Measurements from ENCODE around the gene ETV6. TPM values are rescaled to one million over a fixed set of nuclear protein-coding genes. Genes with fewer than 3 reads are reported as not detected.

Gene ETV6
- total and polyA plus RNA-seq, 12 donors: 2.7 to 33.5 (median 15.2) TPM

- no peak overlapping the region for H3K27ac ChIP-seq
- H3K9me3 ChIP-seq: no peaks in the 10 kb centered on the region
- TF ChIP-seq, protein P1, sequence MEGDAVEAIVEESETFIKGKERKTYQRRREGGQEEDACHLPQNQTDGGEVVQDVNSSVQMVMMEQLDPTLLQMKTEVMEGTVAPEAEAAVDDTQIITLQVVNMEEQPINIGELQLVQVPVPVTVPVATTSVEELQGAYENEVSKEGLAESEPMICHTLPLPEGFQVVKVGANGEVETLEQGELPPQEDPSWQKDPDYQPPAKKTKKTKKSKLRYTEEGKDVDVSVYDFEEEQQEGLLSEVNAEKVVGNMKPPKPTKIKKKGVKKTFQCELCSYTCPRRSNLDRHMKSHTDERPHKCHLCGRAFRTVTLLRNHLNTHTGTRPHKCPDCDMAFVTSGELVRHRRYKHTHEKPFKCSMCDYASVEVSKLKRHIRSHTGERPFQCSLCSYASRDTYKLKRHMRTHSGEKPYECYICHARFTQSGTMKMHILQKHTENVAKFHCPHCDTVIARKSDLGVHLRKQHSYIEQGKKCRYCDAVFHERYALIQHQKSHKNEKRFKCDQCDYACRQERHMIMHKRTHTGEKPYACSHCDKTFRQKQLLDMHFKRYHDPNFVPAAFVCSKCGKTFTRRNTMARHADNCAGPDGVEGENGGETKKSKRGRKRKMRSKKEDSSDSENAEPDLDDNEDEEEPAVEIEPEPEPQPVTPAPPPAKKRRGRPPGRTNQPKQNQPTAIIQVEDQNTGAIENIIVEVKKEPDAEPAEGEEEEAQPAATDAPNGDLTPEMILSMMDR (IDR thresholded peaks at IDR 0.05): no peak
- no peaks in the 10 kb centered on the region for H3K36me3 ChIP-seq
- DNase-seq (no peak), ATAC-seq (no peak)
- intact Hi-C loops (cut with DNase I): no loop called here
- 92 to 98% methylated on average over 3 of the region's 3 CpGs for WGBS, 2 donors
- H3K4me3 ChIP-seq: no peak overlapping the region
- peaks cover 2 to 70% (median 10%) of the 10 kb centered on the region in 9 donors for H3K4me1 ChIP-seq
- H3K27me3 ChIP-seq: no peaks in the 10 kb centered on the region
Measured at GRCh38 chr12:11744410-11744801, 94.9 kb downstream of the ETV6 start.

DNA sequence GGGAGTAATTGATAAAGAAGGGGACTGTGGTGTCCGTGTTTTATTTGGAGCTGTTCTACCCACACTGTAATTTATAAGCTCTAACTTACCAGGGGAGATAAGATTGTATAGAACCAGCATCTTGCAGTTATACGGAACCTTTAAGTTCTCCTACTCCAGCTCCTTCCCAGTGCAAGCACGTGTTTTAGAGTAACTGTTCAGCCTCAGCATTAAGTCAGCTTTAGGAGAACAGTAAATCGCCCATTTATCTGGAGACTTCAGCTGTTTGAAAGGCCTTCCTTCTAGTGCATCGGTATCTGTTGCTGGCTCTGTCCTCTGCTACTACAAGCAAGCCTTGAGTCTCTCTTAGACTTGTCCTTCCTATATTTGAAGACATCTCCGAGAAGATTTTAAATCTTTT is 95.6 kb downstream of the ETV6 start:
- Histone ChIP-seq H3K4me1 (peaks cover 2 to 77% (median 8%) of the 10 kb centered on the region in 9 donors), H3K36me3 (no peaks in the 10 kb centered on the region), H3K27me3 (no peaks in the 10 kb centered on the region), H3K9me3 (no peaks in the 10 kb centered on the region), H3K4me3 (no peak overlapping the region), H3K27ac (peak overlapping the region in 1 of 10 donors; percentile 66)
- WGBS, 2 donors: 93 to 98% methylated on average over 6 of the region's 6 CpGs
- ATAC-seq (no peak), DNase-seq (no peak)
- TF ChIP-seq, protein P1 (IDR thresholded peaks at IDR 0.05): no peak
- intact Hi-C loops (cut with DNase I): no loop called here

GRCh38 chr12:11746024-11746771 is 96.7 kb downstream of the ETV6 start:
- Histone ChIP-seq H3K4me3 (no peak overlapping the region), H3K27me3 (no peaks in the 10 kb centered on the region), H3K27ac (peak overlapping the region in 1 of 10 donors; percentile 66), H3K36me3 (no peaks in the 10 kb centered on the region), H3K9me3 (no peaks in the 10 kb centered on the region), H3K4me1 (peaks cover 0 to 81% (median 6%) of the 10 kb centered on the region in 9 donors)
- intact Hi-C loops (cut with DNase I): no loop called here
- ATAC-seq (peak in 2 of 8 donors; percentile 27 to 45), DNase-seq (no peak)
- 82 to 84% methylated on average over 8 of the region's 8 CpGs for WGBS, 2 donors
- TF ChIP-seq, protein P1 (IDR thresholded peaks at IDR 0.05): no peak

DNA sequence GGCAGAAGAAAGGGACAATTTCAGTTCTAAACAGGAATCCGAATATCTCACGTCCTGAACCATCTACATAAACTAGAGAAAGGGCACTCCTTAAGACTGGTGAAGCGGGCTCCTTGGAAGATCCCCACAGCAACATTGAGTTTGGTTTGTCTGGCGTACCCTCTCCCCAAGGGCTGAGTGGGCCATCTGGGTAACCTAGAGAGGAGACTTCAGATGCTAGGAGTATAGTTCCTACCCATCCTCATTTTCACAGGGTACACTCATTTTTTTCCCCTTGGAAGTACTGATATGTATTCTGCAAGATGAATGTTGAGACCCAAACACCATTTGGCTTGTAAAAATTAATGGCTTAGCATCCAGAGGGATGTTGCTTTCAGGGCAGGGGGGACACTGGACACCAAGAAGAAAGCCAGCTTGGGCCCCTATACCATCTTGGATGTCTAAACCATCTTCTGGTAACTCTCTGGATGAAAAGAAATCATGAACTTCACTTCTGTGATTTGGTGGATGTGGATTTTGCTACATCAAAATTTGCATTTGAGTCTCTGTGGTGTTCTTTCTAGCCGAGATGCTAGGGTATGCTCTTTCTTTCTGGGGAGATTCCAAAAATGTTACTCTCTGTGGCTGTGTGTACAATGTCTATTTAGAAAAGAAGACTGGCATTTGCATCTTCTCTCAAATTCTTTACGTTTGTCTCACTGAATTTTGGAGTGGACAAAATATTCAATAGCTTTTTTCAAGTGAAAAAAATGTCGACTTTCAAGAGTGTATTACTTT is 97.7 kb downstream of the ETV6 start:
- 95% methylated on average over 7 of the region's 7 CpGs for WGBS, 2 donors
- Histone ChIP-seq H3K4me3 (no peak overlapping the region), H3K27ac (peak overlapping the region in 1 of 10 donors; percentile 66), H3K9me3 (no peaks in the 10 kb centered on the region), H3K36me3 (no peaks in the 10 kb centered on the region), H3K27me3 (no peaks in the 10 kb centered on the region), H3K4me1 (peaks cover 0 to 82% (median 3%) of the 10 kb centered on the region in 9 donors)
- intact Hi-C loops (cut with DNase I): no loop called here
- no peak for DNase-seq
- no peak for ATAC-seq
- TF ChIP-seq, protein P1 (IDR thresholded peaks at IDR 0.05): no peak
